ENCODE measurements around the gene DTNB.

The DTNB gene

DNA sequence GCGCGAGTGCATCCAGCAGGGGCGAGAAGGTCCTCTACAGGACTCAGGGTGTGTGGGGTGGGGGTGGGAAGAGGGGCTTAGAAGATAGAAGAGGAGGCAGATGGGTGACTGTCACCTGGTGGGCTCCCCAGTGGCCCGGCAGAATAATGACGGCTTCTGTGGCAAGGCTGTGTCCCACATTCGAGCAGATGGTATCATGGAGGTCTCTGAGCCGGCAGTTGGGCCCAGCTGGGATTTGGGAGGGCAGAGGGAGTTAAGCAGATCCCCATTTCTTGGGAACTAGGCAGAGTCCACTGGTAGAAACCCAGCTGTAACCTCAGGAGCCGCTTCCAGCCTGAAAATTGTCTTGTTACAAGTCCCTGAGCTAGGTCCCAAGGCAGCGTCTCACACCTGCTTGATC is 28.4 kb upstream of the DTNB start:
- FAIRE-seq (no peak), DNase-seq (ENCODE audit: insufficient read length, low spot score) (no peak)
- no peak for TF ChIP-seq TAF1 (IDR thresholded peaks at IDR 0.05; ENCODE audit: low read depth, low read length)
- TF ChIP-seq POLR2A (IDR thresholded peaks at IDR 0.05; ENCODE audit: low read depth, low read length), result no peak
- no peak for TF ChIP-seq SPI1 (IDR thresholded peaks at IDR 0.05; ENCODE audit: low read depth, low read length)
- TF ChIP-seq POU2F2 (IDR thresholded peaks at IDR 0.05; ENCODE audit: low read depth, low read length), result no peak
- TF ChIP-seq PAX5 (IDR thresholded peaks at IDR 0.05; ENCODE audit: insufficient read depth, low read length, severe bottlenecking), result no peak
- TF ChIP-seq POLR2AphosphoS5 (IDR thresholded peaks at IDR 0.05; ENCODE audit: low read depth, low read length), result no peak

DNA sequence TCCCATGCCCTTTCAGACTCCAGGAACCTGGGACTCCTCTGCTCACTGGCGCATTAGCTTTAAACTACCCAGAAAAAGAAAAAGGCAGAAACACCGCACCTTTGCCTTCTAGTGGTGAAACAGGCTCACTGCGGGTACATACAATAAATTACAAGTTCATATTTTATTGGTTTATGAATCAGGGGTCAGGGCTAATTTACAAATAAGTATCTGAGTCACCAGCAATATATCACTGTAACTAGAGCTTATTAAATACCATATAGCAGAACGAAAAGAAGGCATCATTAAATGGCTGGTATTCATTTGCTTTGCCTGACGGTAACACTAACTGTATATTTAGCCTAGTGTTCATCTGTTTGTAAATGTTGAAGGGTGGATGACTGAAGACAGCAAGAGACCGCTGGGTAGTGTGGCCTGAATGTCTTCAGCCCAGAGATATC is 26.9 kb upstream of the DTNB start:
- FAIRE-seq, result no peak
- TF ChIP-seq POLR2A (IDR thresholded peaks at IDR 0.05; ENCODE audit: low read depth, low read length), result no peak
- no peak for TF ChIP-seq TAF1 (IDR thresholded peaks at IDR 0.05; ENCODE audit: low read depth, low read length)
- no peak for TF ChIP-seq SPI1 (IDR thresholded peaks at IDR 0.05; ENCODE audit: low read depth, low read length)
- TF ChIP-seq PAX5 (IDR thresholded peaks at IDR 0.05; ENCODE audit: insufficient read depth, low read length, severe bottlenecking), result no peak
- TF ChIP-seq POLR2AphosphoS5 (IDR thresholded peaks at IDR 0.05; ENCODE audit: low read depth, low read length), result no peak
- TF ChIP-seq POU2F2 (IDR thresholded peaks at IDR 0.05; ENCODE audit: low read depth, low read length), result no peak
- DNase-seq (ENCODE audit: insufficient read length, low spot score), result peak; percentile 37

DNA sequence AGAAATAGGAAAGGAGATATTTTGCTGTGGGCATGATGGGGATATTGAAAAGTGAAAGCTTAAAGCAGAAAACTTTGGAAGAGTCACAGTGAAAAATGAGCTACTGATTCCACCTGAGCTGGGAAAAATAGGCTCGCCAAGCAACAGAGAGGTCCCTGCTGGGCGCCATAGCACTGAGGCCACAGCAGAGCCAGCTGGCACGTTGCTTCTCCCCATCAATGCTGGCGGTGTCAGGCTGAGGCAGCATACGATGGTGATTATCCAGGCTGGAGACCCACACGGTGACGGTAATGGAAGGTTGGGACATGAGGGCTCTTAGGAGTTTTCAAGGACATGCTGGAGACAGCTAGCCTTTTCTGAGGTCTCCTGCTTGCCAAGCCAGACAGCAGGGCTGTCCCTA is 25.8 kb upstream of the DTNB start:
- DNase-seq (ENCODE audit: insufficient read length, low spot score) (no peak), FAIRE-seq (no peak)
- TF ChIP-seq TAF1 (IDR thresholded peaks at IDR 0.05; ENCODE audit: low read depth, low read length) (no peak), SPI1 (IDR thresholded peaks at IDR 0.05; ENCODE audit: low read depth, low read length) (no peak), POLR2AphosphoS5 (IDR thresholded peaks at IDR 0.05; ENCODE audit: low read depth, low read length) (no peak), POU2F2 (IDR thresholded peaks at IDR 0.05; ENCODE audit: low read depth, low read length) (no peak), POLR2A (IDR thresholded peaks at IDR 0.05; ENCODE audit: low read depth, low read length) (no peak), PAX5 (IDR thresholded peaks at IDR 0.05; ENCODE audit: insufficient read depth, low read length, severe bottlenecking) (no peak)

DNA sequence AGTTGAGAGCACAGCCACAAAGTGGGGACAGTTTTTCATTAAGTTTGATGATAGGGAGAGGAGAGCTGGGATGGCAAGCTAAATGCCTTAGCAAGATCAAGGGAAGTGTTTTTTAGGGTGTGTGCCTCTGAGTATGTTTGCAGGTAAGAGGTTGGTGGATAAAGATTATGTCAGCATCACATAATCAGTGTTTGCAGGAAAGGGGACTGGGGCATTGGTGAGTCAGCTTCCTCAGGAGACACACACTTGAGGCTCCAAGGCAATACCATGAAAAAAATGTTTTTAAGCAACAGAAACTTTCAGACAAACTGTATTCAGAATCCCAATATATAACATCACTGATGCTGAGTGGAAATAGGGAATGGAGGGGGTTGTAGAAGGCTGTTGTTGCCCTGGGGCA is 25.4 kb upstream of the DTNB start:
- FAIRE-seq (no peak), DNase-seq (ENCODE audit: insufficient read length, low spot score) (no peak)
- TF ChIP-seq PAX5 (IDR thresholded peaks at IDR 0.05; ENCODE audit: insufficient read depth, low read length, severe bottlenecking) (no peak), POU2F2 (IDR thresholded peaks at IDR 0.05; ENCODE audit: low read depth, low read length) (no peak)

DNA sequence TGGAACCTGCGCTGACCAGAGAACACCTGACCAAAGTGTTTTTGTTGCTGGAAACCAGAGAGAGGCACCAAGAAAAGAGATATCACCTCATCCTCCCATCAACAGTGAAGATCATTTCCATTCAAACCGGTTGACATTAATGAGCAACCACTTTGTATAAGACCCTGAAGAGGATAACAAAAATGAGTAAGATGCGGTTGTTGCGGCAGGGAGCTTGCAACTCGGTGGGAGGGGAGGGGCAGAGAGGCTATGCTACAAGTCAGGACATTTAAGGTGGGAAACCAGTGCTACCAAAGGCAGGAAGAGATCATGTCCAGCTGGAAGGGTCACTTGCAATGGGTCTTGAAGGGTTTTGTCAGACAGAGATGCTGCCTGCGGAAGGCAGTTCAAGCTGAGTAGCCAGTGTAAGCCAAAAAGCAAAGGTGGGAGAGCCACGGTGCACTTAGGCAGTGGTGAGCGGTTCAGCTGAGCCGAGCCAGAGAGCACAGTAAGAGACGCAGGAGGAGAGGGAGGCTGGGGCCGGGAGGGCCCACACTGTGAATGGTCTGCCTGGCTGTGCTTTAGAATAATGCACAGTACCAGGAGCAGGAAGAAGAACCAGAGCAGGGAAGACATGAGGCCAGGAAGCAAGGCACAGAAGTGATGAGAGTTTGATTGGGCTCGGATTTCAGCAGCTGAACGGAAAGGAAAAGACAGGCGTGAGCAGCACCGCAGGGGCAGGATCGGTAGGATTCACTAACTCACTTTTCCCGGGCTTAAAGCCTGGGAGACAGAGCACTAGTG is 24.4 kb upstream of the DTNB start:
- DNase-seq (ENCODE audit: insufficient read length, low spot score) (no peak), FAIRE-seq (no peak)
- TF ChIP-seq PAX5 (IDR thresholded peaks at IDR 0.05; ENCODE audit: insufficient read depth, low read length, severe bottlenecking) (no peak), TAF1 (IDR thresholded peaks at IDR 0.05; ENCODE audit: low read depth, low read length) (no peak), SPI1 (IDR thresholded peaks at IDR 0.05; ENCODE audit: low read depth, low read length) (no peak), POU2F2 (IDR thresholded peaks at IDR 0.05; ENCODE audit: low read depth, low read length) (no peak), POLR2AphosphoS5 (IDR thresholded peaks at IDR 0.05; ENCODE audit: low read depth, low read length) (no peak), POLR2A (IDR thresholded peaks at IDR 0.05; ENCODE audit: low read depth, low read length) (no peak)

DNA sequence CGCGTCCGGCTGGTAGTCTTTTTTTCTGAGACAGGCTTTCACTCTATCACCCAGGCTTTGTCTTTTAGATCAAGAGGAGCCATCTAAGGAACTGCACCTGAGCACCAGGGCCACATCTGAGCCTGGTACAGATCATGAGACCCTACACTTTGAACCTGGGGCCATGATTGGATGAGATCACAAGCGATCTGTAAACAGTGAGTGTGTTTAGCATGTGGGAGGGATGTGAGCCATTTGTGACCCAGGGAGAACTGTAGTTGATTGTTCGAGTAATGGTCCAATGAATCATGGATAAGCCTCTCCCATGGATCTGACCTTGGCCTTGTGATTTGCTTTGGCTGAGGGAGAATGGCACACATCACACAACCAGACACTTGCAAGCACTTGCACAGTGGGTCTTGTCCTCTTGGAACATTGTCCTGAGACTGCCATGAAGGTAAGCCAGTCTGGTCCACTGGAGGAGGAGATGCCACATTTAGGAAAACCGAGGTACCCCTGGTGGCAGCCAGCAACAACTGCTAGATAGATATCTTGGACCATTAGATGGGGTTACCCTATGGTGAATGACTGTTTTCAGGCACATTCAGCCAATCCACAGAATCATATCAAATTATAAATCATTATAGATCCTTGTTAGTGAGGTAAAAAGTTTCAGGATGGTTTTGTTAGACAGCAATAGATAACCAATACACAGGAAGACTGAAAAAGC is 19.5 kb upstream of the DTNB start:
- TF ChIP-seq PAX5 (IDR thresholded peaks at IDR 0.05; ENCODE audit: insufficient read depth, low read length, severe bottlenecking), result no peak
- no peak for TF ChIP-seq POLR2A (IDR thresholded peaks at IDR 0.05; ENCODE audit: low read depth, low read length)
- no peak for TF ChIP-seq TAF1 (IDR thresholded peaks at IDR 0.05; ENCODE audit: low read depth, low read length)
- TF ChIP-seq SPI1 (IDR thresholded peaks at IDR 0.05; ENCODE audit: low read depth, low read length), result no peak
- no peak for TF ChIP-seq POU2F2 (IDR thresholded peaks at IDR 0.05; ENCODE audit: low read depth, low read length)
- TF ChIP-seq POLR2AphosphoS5 (IDR thresholded peaks at IDR 0.05; ENCODE audit: low read depth, low read length), result no peak
- no peak for DNase-seq (ENCODE audit: insufficient read length, low spot score)
- FAIRE-seq, result no peak

DNA sequence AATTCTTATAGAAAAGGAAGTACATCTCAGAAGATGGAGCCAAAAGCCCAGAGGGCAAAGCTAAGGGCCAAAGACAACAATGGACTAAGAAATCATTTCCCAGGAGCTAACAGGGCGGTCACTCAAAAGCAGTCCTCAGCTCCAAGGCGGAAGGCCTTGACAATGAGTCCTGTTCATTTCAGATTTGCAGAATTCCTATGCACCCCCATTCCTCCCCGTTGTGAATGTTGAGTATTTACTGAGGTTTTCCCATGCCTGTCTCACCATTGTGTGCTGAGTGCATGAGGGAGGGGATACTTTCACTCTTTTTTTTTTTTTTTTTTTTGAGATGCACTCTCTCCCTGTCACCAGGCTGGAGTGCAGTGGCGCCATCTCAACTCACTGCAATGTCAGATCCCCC is 18.8 kb upstream of the DTNB start:
- TF ChIP-seq POU2F2 (IDR thresholded peaks at IDR 0.05; ENCODE audit: low read depth, low read length) (no peak), TAF1 (IDR thresholded peaks at IDR 0.05; ENCODE audit: low read depth, low read length) (no peak)
- no peak for DNase-seq (ENCODE audit: insufficient read length, low spot score)
- FAIRE-seq, result no peak

DNA sequence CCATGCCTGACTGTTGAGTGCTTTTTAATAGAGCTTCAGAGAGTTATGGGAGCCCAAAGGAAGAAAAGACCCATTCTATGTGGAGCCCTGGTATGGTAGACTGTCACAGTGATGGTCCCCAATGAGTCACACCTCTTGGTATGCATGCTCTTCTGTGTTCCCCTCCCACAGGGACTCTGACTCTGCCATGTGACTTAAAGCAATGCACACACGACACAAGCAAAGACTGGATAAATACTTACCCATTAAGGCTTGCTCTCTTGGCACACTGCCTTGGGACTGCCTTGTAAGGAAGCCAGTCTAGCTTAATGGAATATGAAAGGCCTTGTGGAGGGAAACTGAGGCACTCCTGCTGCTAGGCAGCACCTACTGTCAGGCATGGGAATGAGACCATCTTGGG is 16.7 kb upstream of the DTNB start:
- no peak for TF ChIP-seq POLR2AphosphoS5 (IDR thresholded peaks at IDR 0.05; ENCODE audit: low read depth, low read length)
- TF ChIP-seq POLR2A (IDR thresholded peaks at IDR 0.05; ENCODE audit: low read depth, low read length), result no peak
- no peak for TF ChIP-seq PAX5 (IDR thresholded peaks at IDR 0.05; ENCODE audit: insufficient read depth, low read length, severe bottlenecking)
- DNase-seq (ENCODE audit: insufficient read length, low spot score), result no peak
- peak; percentile 40 for FAIRE-seq

DNA sequence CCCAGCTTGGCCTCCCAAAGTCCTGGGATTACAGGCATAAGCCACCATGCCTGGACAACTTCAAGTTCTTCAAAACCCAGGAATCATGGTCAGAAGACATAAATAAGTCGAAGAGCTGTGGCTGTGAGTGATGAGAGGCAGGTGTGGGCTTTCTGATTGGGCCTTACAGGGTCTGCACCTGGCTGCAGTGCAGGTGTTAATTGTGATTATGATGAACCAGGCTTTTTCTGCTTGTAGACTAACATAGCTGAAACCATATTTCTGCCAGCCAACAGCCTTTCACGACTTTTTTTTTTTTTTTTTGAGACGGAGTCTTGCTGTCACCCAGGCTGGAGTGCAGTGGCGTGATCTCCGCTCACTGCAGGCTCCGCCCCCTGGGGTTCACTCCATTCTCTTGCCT is 14.9 kb upstream of the DTNB start:
- no peak for TF ChIP-seq POLR2A (IDR thresholded peaks at IDR 0.05; ENCODE audit: low read depth, low read length)
- no peak for TF ChIP-seq SPI1 (IDR thresholded peaks at IDR 0.05; ENCODE audit: low read depth, low read length)
- no peak for TF ChIP-seq POU2F2 (IDR thresholded peaks at IDR 0.05; ENCODE audit: low read depth, low read length)
- TF ChIP-seq PAX5 (IDR thresholded peaks at IDR 0.05; ENCODE audit: insufficient read depth, low read length, severe bottlenecking), result no peak
- TF ChIP-seq TAF1 (IDR thresholded peaks at IDR 0.05; ENCODE audit: low read depth, low read length), result no peak
- TF ChIP-seq POLR2AphosphoS5 (IDR thresholded peaks at IDR 0.05; ENCODE audit: low read depth, low read length), result no peak
- DNase-seq (ENCODE audit: insufficient read length, low spot score), result no peak
- FAIRE-seq, result no peak

DNA sequence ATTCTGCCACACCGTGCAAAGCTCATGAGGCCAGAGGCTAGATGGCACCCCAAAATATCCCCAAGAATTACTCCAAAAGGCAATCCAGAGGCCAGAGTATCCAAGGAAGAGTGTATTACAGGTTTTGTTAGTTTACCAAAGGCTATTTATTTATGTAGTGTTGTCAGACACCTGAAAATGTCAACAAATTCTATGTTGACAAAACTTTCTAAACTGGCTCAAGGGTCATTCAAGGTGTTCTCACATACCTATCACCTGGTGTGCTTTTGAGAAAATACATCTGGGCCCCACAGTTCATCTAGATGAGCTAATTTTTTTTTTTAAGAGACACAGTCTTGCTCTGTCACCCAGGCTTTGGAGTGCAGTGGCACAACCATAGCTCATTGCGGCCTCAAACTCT is 12.4 kb upstream of the DTNB start:
- DNase-seq (ENCODE audit: insufficient read length, low spot score) (no peak), FAIRE-seq (no peak)
- TF ChIP-seq PAX5 (IDR thresholded peaks at IDR 0.05; ENCODE audit: insufficient read depth, low read length, severe bottlenecking) (no peak), TAF1 (IDR thresholded peaks at IDR 0.05; ENCODE audit: low read depth, low read length) (no peak), POLR2A (IDR thresholded peaks at IDR 0.05; ENCODE audit: low read depth, low read length) (no peak), POU2F2 (IDR thresholded peaks at IDR 0.05; ENCODE audit: low read depth, low read length) (no peak), POLR2AphosphoS5 (IDR thresholded peaks at IDR 0.05; ENCODE audit: low read depth, low read length) (no peak), SPI1 (IDR thresholded peaks at IDR 0.05; ENCODE audit: low read depth, low read length) (no peak)

Data from GM12891 (cell line).